GM19372 (cell line): ENCODE measurements around the gene RNF40.

ENCODE experiments used
- ATAC-seq: cut with Tn5 transposase; IDR thresholded peaks from one replicate; pipeline ENCODE4 v1.9.1; 2021; ENCODE audit warnings: mild to moderate bottlenecking, low read depth, moderate library complexity; ENCODE audit not compliant: unreplicated experiment

The RNF40 gene

GRCh38 chr16:30740364-30741251 lies 21.5 kb upstream of the RNF40 start:
- no peak for ATAC-seq

- no peak for ATAC-seq
These were observed 20.6 kb upstream of the RNF40 start for GRCh38 chr16:30741461-30741914.

GRCh38 chr16:30743716-30744115 lies 18.4 kb upstream of the RNF40 start:
- ATAC-seq, result no peak

- ATAC-seq, result no peak
These were observed 17.9 kb upstream of the RNF40 start for GRCh38 chr16:30744183-30744582.

- ATAC-seq, result no peak
These were observed 17.0 kb upstream of the RNF40 start for GRCh38 chr16:30745082-30745481.

GRCh38 chr16:30746638-30747175 lies 15.4 kb upstream of the RNF40 start:
- no peak for ATAC-seq

GRCh38 chr16:30747331-30747730 lies 14.8 kb upstream of the RNF40 start:
- no peak for ATAC-seq

- ATAC-seq, result peak; percentile 94
These were observed 14.1 kb upstream of the RNF40 start, which contains the start of gene PHKG2 for GRCh38 chr16:30747799-30748633. TSS of gene PHKG2 (plus strand) at chr16:30748425. CDS start at chr16:30748821, 396 bp downstream.

GRCh38 chr16:30748634-30749445 lies 13.3 kb upstream of the RNF40 start:
- no peak for ATAC-seq

GRCh38 chr16:30750201-30750600 lies 11.9 kb upstream of the RNF40 start:
- ATAC-seq, result no peak

- no peak for ATAC-seq
These were observed 11.2 kb upstream of the RNF40 start for GRCh38 chr16:30750876-30751465.

GRCh38 chr16:30753596-30753995 lies 8.5 kb upstream of the RNF40 start:
- ATAC-seq, result no peak

- ATAC-seq, result no peak
These were observed 6.0 kb upstream of the RNF40 start for GRCh38 chr16:30755955-30756780.

- ATAC-seq, result no peak
These were observed 5.4 kb upstream of the RNF40 start for GRCh38 chr16:30756781-30757100.

- ATAC-seq, result no peak
These were observed 4.8 kb upstream of the RNF40 start for GRCh38 chr16:30757316-30757715.

- no peak for ATAC-seq
These were observed 3.1 kb upstream of the RNF40 start for GRCh38 chr16:30758988-30759491.

GRCh38 chr16:30760001-30760559 lies 2.0 kb upstream of the RNF40 start:
- no peak for ATAC-seq

GRCh38 chr16:30760577-30761426 lies 1.3 kb upstream of the RNF40 start:
- ATAC-seq, result no peak
